Measurements from ENCODE around the gene SEPHS2.

Gene SEPHS2

GRCh38 chr16:30414159-30414558 is 31.5 kb downstream of the SEPHS2 start:
- TF ChIP-seq CTCF (IDR thresholded peaks at IDR 0.05; ENCODE audit: insufficient read depth, missing control alignments), result no peak
- FAIRE-seq (no peak), DNase-seq (ENCODE audit: insufficient read length, low spot score) (no peak)

GRCh38 chr16:30413112-30413806 is 32.4 kb downstream of the SEPHS2 start:
- DNase-seq (ENCODE audit: insufficient read length, low spot score), result no peak
- FAIRE-seq, result no peak
- TF ChIP-seq CTCF (IDR thresholded peaks at IDR 0.05; ENCODE audit: insufficient read depth, missing control alignments), result no peak

- no peak for FAIRE-seq
- no peak for DNase-seq (ENCODE audit: insufficient read length, low spot score)
- TF ChIP-seq CTCF (IDR thresholded peaks at IDR 0.05; ENCODE audit: insufficient read depth, missing control alignments), result peak; percentile 96
These were observed 36.3 kb downstream of the SEPHS2 start for GRCh38 chr16:30409125-30410060.

- no peak for DNase-seq (ENCODE audit: insufficient read length, low spot score)
- no peak for TF ChIP-seq CTCF (IDR thresholded peaks at IDR 0.05; ENCODE audit: insufficient read depth, missing control alignments)
- FAIRE-seq, result no peak
These were observed 37.7 kb downstream of the SEPHS2 start for GRCh38 chr16:30407804-30408534.

GRCh38 chr16:30407102-30407803 is 38.4 kb downstream of the SEPHS2 start, which contains the start of gene ZNF771:
ZNF771 (plus strand) TSS chr16:30407606; CDS start chr16:30408054, 448 bp downstream.
- FAIRE-seq (no peak), DNase-seq (ENCODE audit: insufficient read length, low spot score) (peak; percentile 75)
- TF ChIP-seq CTCF (IDR thresholded peaks at IDR 0.05; ENCODE audit: insufficient read depth, missing control alignments), result no peak

- DNase-seq (ENCODE audit: insufficient read length, low spot score), result no peak
- no peak for TF ChIP-seq CTCF (IDR thresholded peaks at IDR 0.05; ENCODE audit: insufficient read depth, missing control alignments)
- no peak for FAIRE-seq
These were observed 38.9 kb downstream of the SEPHS2 start for GRCh38 chr16:30406795-30407101.

Data from D721Med (cell line).